Tibial artery (tissue), 4 donors: ENCODE results near the gene DCDC2.

Experiments used
- DNase-seq, 2 donors: peaks; one replicate each; pipeline ENCODE4 v3.0.0-alpha.2; 2019
- H3K27ac ChIP-seq, 2 donors: fragments of 200-600 bp; sonication (generic) in 1 of 2; 1 replicate in 1 of 2; 2 replicates in 1 of 2; pipeline ENCODE4 v1.5.1; 2018 to 2019; ENCODE audit warnings: mild to moderate bottlenecking in 1 of 2
- H3K27me3 ChIP-seq, 2 donors: fragments of 200-600 bp; sonication (generic) in 1 of 2; one replicate each; pipeline versions ENCODE4 v1.5.1 to v1.6.0; 2016 to 2019
- H3K36me3 ChIP-seq, 3 donors: fragments of 200-600 bp; sonication (generic) in 2 of 3; one replicate each; pipeline ENCODE4 v1.5.1; 2016 to 2019; ENCODE audit warnings: mild to moderate bottlenecking in 2 of 3
- H3K4me1 ChIP-seq, 4 donors: fragments of 200-600 bp; sonication (generic) in 2 of 4; 1 replicate in 3 of 4; 2 replicates in 1 of 4; pipeline ENCODE4 v1.5.1; 2016 to 2019
- H3K4me3 ChIP-seq, 2 donors: fragments of 200-600 bp; sonication (generic) in 1 of 2; 1 replicate in 1 of 2; 2 replicates in 1 of 2; pipeline ENCODE4 v1.5.1; 2018 to 2019; ENCODE audit warnings: mild to moderate bottlenecking in 2 of 2
- H3K9me3 ChIP-seq, 3 donors: fragments of 200-600 bp; sonication (generic) in 1 of 3; one replicate each; pipeline ENCODE4 v1.5.1; 2016 to 2019
- CTCF ChIP-seq, 2 experiments: fragments of 200-600 bp in 1 of 2; fragments of 450-650 bp in 1 of 2; IDR thresholded peaks; one replicate each; pipeline ENCODE4 v1.5.1; 2017 to 2019; ENCODE audit warnings: antibody characterized with exemption in 2 of 2, mild to moderate bottlenecking in 1 of 2, moderate library complexity in 1 of 2
- intact Hi-C: fragments of 100-400 bp; cut with DNase I; formaldehyde crosslinking; loops from one replicate; pipeline ENCODE4 v1.15.0; 2023; ENCODE audit warnings: low total_unique reads

Gene DCDC2

DNA sequence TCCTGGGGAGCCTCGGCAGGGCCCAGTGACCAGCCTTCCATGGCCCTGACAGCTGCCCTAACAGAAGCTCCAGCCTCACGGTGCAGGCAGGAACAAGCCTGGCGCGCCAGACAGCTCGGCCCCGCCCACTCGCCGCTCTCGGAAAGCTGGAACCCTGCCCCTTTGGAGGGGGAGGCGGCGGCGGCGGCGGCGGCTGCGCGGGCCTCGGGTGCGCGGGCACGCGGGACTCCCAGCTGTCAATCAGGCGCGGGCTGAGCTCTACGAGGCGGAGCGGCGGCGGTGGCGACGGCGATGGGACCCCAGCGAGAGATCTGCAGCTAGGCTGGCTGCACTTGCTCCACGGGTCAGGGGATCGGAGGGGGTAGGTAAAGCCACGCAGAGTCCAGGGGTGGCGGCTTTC lies 231.9 kb downstream of the DCDC2 start, which contains the start of gene NRSN1:
Gene NRSN1, plus strand, starts transcription at position 236 of the 400 bp plus-strand sequence. CDS start 8,113 bp downstream, outside the sequence.
- Histone ChIP-seq H3K4me3 (no peak within 1 kb of the TSS), H3K9me3 (no peaks in the 10 kb centered on the region), H3K36me3 (no peaks in the 10 kb centered on the region), H3K4me1 (no peaks in the 10 kb centered on the region), H3K27me3 (peaks cover 0 to 10% of the 10 kb centered on the region in 2 donors), H3K27ac (no peak within 1 kb of the TSS)
- intact Hi-C loops = no loop called here
- no peak for DNase-seq
- no peak for TF ChIP-seq CTCF (IDR thresholded peaks at IDR 0.05)

DNA sequence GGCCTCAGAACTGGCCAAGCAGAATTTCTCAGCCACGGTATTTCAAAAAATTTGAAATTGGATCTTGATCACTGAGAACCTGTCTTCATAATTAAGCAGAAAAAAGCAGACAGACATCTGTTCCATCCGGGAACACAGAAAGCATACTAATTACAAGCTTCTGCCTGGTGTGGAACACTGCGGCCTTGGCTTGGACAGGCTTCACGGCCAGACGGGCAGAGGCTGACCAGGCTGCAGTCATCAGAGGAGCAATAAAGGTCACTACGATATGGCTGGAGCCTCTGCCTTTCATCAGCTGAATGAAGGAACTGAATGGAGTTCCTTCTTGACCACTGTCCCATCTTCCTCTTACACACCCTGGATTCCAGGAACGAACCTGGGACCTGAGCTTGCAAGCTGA lies 235.7 kb downstream of the DCDC2 start:
- H3K27ac ChIP-seq = no peak overlapping the region
- peaks cover 0 to 10% of the 10 kb centered on the region in 2 donors for H3K27me3 ChIP-seq
- TF ChIP-seq CTCF (IDR thresholded peaks at IDR 0.05) = no peak
- H3K9me3 ChIP-seq = no peaks in the 10 kb centered on the region
- no peaks in the 10 kb centered on the region for H3K4me1 ChIP-seq
- no peak overlapping the region for H3K4me3 ChIP-seq
- intact Hi-C loops = no loop called here
- no peak for DNase-seq
- H3K36me3 ChIP-seq = no peaks in the 10 kb centered on the region
